A549 (cell line): ENCODE results near the gene SLC7A10. TPM values are rescaled to one million over a fixed set of nuclear protein-coding genes. Genes with fewer than 3 reads are reported as not detected.

Experiments
- ATAC-seq, 2 experiments: fragments of 200-7000 bp in 1 of 2; fragments of >200 bp in 1 of 2; cut with Nextera tagmentation in 1 of 2; cut with Tn5 transposase in 1 of 2; 3 replicates each; pipeline versions ENCODE4 v1.8.0 to v1.9.1; 2018 to 2020; ENCODE audit warnings: mild to moderate bottlenecking in 1 of 2, moderate library complexity in 1 of 2
- CTCF ChIA-PET: fragments of 300-600 bp; sonication (Branson Sonifier 250); formaldehyde crosslinking; extraction: SDS; loops from one replicate; lab custom pipeline; 2021; ENCODE audit warnings: antibody characterized with exemption, inconsistent platforms; lab: Yijun Ruan, JAX
- POLR2A ChIA-PET: fragments of 350-600 bp; formaldehyde crosslinking; extraction: SDS; loops from one replicate; lab custom pipeline; 2021; ENCODE audit warnings: antibody characterized with exemption, inconsistent platforms; lab: Yijun Ruan, JAX
- DNase-seq, 2 experiments: peaks; one replicate each; pipeline versions ENCODE4 v3.0.0 to v3.0.0-alpha.2; 2011 to 2016; ENCODE audit warnings: low read depth in 1 of 2, low spot score in 1 of 2
- FAIRE-seq: peaks from 2 replicates; lab custom pipeline; 2011; peaks lifted over from hg19 to GRCh38; lab: Jason Lieb, UNC
- H3K27ac ChIP-seq, 2 experiments: fragments of >200 bp; sonication (Bioruptor Twin); formaldehyde crosslinking; 3 replicates each; pipeline ENCODE4 v1.5.1; 2016 to 2017
- H3K4me1 ChIP-seq: fragments of >200 bp; sonication (Bioruptor Twin); formaldehyde crosslinking; 3 replicates; pipeline ENCODE4 v1.6.1; 2016
- H3K4me2 ChIP-seq: fragments of >200 bp; sonication (Bioruptor Twin); formaldehyde crosslinking; 3 replicates; pipeline ENCODE4 v1.6.1; 2016
- H3K4me3 ChIP-seq: fragments of >200 bp; sonication (Bioruptor Twin); formaldehyde crosslinking; 3 replicates; pipeline ENCODE4 v1.5.1; 2016
- H3K9me3 ChIP-seq: fragments of >200 bp; sonication (Bioruptor Twin); formaldehyde crosslinking; 3 replicates; pipeline ENCODE4 v1.6.1; 2016
- BHLHE40 ChIP-seq: IDR thresholded peaks from 2 replicates; pipeline ENCODE4 v1.6.1; 2012; ENCODE audit warnings: low read depth, low read length, inconsistent platforms
- CBX2 ChIP-seq: fragments of 200-600 bp; sonication (generic); IDR thresholded peaks from 2 replicates; pipeline ENCODE4 v1.6.1; 2016; ENCODE audit warnings: low read depth, mild to moderate bottlenecking, borderline replicate concordance
- CEBPB ChIP-seq, 2 experiments: fragments of >200 bp in 1 of 2; sonication (Bioruptor Twin) in 1 of 2; formaldehyde crosslinking in 1 of 2; IDR thresholded peaks; 2 replicates each; pipeline ENCODE4 v1.6.1; 2012 to 2016
- EHF ChIP-seq: fragments of 250-450 bp; sonication (Bioruptor Pico); IDR thresholded peaks from 2 replicates; pipeline ENCODE4 v1.5.0; 2020; ENCODE audit warnings: mild to moderate bottlenecking
- EP300 ChIP-seq, 2 experiments: fragments of >200 bp; sonication (Bioruptor Twin); formaldehyde crosslinking; IDR thresholded peaks; 2 replicates in 1 of 2; 3 replicates in 1 of 2; pipeline ENCODE4 v1.6.1; 2016 to 2017
- ESRRA ChIP-seq: fragments of 150-350 bp; IDR thresholded peaks from 2 replicates; pipeline ENCODE4 v1.6.1; 2014; ENCODE audit warnings: mild to moderate bottlenecking, low read length, borderline replicate concordance
- FOSB ChIP-seq: fragments of 250-450 bp; sonication (Bioruptor Pico); IDR thresholded peaks from 2 replicates; pipeline ENCODE4 v1.5.0; 2020; ENCODE audit warnings: mild to moderate bottlenecking, moderate library complexity
- FOSL2 ChIP-seq, 2 experiments: fragments of 450-650 bp in 1 of 2; fragments of >200 bp in 1 of 2; sonication (Bioruptor Twin) in 1 of 2; formaldehyde crosslinking; IDR thresholded peaks; 2 replicates each; pipeline versions ENCODE4 v1.5.0 to v1.6.1; 2016 to 2020; ENCODE audit warnings: mild to moderate bottlenecking in 1 of 2, moderate library complexity in 1 of 2
- FOXS1 ChIP-seq: fragments of 250-450 bp; sonication (Bioruptor Pico); IDR thresholded peaks from 2 replicates; pipeline ENCODE4 v1.5.0; 2020; ENCODE audit warnings: mild to moderate bottlenecking, moderate library complexity
- GATA3 ChIP-seq: IDR thresholded peaks from 2 replicates; pipeline ENCODE4 v1.6.1; 2012; ENCODE audit warnings: borderline replicate concordance
- HDAC2 ChIP-seq: fragments of 200-600 bp; sonication (generic); IDR thresholded peaks from 2 replicates; pipeline ENCODE4 v1.6.1; 2016
- HES2 ChIP-seq: fragments of >200 bp; sonication (Bioruptor Twin); formaldehyde crosslinking; IDR thresholded peaks from 2 replicates; pipeline ENCODE4 v1.6.1; 2016
- HEYL ChIP-seq: fragments of 250-450 bp; sonication (Bioruptor Pico); IDR thresholded peaks from 2 replicates; pipeline ENCODE4 v1.8.0; 2021; ENCODE audit warnings: mild to moderate bottlenecking, moderate library complexity
- HOXB5 ChIP-seq: fragments of 250-450 bp; sonication (Bioruptor Pico); IDR thresholded peaks from 2 replicates; pipeline ENCODE4 v1.5.0; 2020; ENCODE audit warnings: mild to moderate bottlenecking, moderate library complexity
- JUN ChIP-seq, 2 experiments: fragments of >200 bp; sonication (Bioruptor Twin); formaldehyde crosslinking; IDR thresholded peaks; 2 replicates in 1 of 2; 3 replicates in 1 of 2; pipeline ENCODE4 v1.6.1; 2016 to 2017
- KDM1A ChIP-seq: fragments of 200-600 bp; sonication (generic); IDR thresholded peaks from 2 replicates; pipeline ENCODE4 v1.6.1; 2016; ENCODE audit warnings: low read depth, mild to moderate bottlenecking
- KDM5A ChIP-seq: fragments of 200-600 bp; sonication (generic); IDR thresholded peaks from 2 replicates; pipeline ENCODE4 v1.6.1; 2016; ENCODE audit warnings: antibody characterized with exemption, mild to moderate bottlenecking
- MAFK ChIP-seq: fragments of 450-650 bp; IDR thresholded peaks from 2 replicates; pipeline ENCODE4 v1.6.1; 2014; ENCODE audit not compliant: partially characterized antibody
- MYC ChIP-seq: IDR thresholded peaks from 2 replicates; pipeline ENCODE4 v1.6.1; 2012; ENCODE audit warnings: mild to moderate bottlenecking, inconsistent platforms, low read length, improper control_type of control experiment, borderline replicate concordance
- NR3C1 ChIP-seq: fragments of >200 bp; sonication (Bioruptor Twin); formaldehyde crosslinking; IDR thresholded peaks from 3 replicates; pipeline ENCODE4 v1.6.1; 2017
- PBX3 ChIP-seq: IDR thresholded peaks from 2 replicates; pipeline ENCODE4 v1.6.1; 2012
- PHF8 ChIP-seq: fragments of 200-600 bp; sonication (generic); IDR thresholded peaks from 2 replicates; pipeline ENCODE4 v1.6.1; 2016; ENCODE audit warnings: low read depth, mild to moderate bottlenecking, antibody characterized with exemption, moderate library complexity, borderline replicate concordance
- POLR2A ChIP-seq: IDR thresholded peaks from 2 replicates; pipeline ENCODE4 v1.6.1; 2012; ENCODE audit warnings: mild to moderate bottlenecking, low read length
- RAD21 ChIP-seq, 2 experiments: fragments of >200 bp in 1 of 2; sonication (Bioruptor Twin) in 1 of 2; formaldehyde crosslinking in 1 of 2; IDR thresholded peaks in 1 of 2; conservative IDR thresholded peaks in 1 of 2; 2 replicates in 1 of 2; 3 replicates in 1 of 2; pipeline ENCODE4 v1.6.1; 2012 to 2018; ENCODE audit warnings: inconsistent platforms in 1 of 2
- RARB ChIP-seq: fragments of 250-450 bp; sonication (Bioruptor Pico); IDR thresholded peaks from 2 replicates; pipeline ENCODE4 v1.8.0; 2021; ENCODE audit warnings: mild to moderate bottlenecking, moderate library complexity
- RCOR1 ChIP-seq: fragments of 150-350 bp; IDR thresholded peaks from 2 replicates; pipeline ENCODE4 v1.6.1; 2014; ENCODE audit warnings: antibody characterized with exemption, low read length, low read depth
- RFX5 ChIP-seq: fragments of 450-650 bp; IDR thresholded peaks from 2 replicates; pipeline ENCODE4 v1.7.1; 2014; ENCODE audit warnings: antibody characterized with exemption, mild to moderate bottlenecking, moderate library complexity
- SREBF2 ChIP-seq: fragments of 450-650 bp; IDR thresholded peaks from 2 replicates; pipeline ENCODE4 v1.6.1; 2014; ENCODE audit warnings: mild to moderate bottlenecking, moderate library complexity
- USF2 ChIP-seq: fragments of 450-650 bp; IDR thresholded peaks from 2 replicates; pipeline ENCODE4 v1.6.1; 2014; ENCODE audit warnings: antibody characterized with exemption
- ZFP36 ChIP-seq: fragments of 450-650 bp; IDR thresholded peaks from 2 replicates; pipeline ENCODE4 v1.6.1; 2014; ENCODE audit warnings: borderline replicate concordance; ENCODE audit not compliant: partially characterized antibody
- ZNF302 ChIP-seq: fragments of 250-450 bp; sonication (Bioruptor Pico); IDR thresholded peaks from 2 replicates; pipeline ENCODE4 v1.9.0; 2021; ENCODE audit warnings: inconsistent platforms, mild to moderate bottlenecking, moderate library complexity
- ZSCAN20 ChIP-seq: fragments of 250-450 bp; sonication (Bioruptor Pico); IDR thresholded peaks from 2 replicates; pipeline ENCODE4 v1.8.0; 2022; ENCODE audit warnings: mild to moderate bottlenecking, moderate library complexity
- WGBS: methylation state at CpG from one replicate; pipeline ENCODE4 v1.1.6; 2017; ENCODE audit errors: missing lambda C conversion rate; 5-methylcytosine and 5-hydroxymethylcytosine counted together
- polyA plus RNA-seq, 4 experiments: library from polyadenylated mRNA; depleted of rRNA in 3 of 4; stranded (reverse); fragments of >200 nt; fragmentation: RNase III in 1 of 4; extraction: RNeasy Plus Mini Kit Qiagen cat#74134 plus additional on column Dnase treatment in 1 of 4; gene quantifications; 2 replicates in 3 of 4; 3 replicates in 1 of 4; pipeline ENCODE4 v1.2.3, GENCODE V29; 2011 to 2017
- TF ChIP-seq, protein P1 (sequence below): fragments of 150-350 bp; IDR thresholded peaks from 2 replicates; pipeline ENCODE4 v1.6.1; 2014; ENCODE audit warnings: low read depth, mild to moderate bottlenecking, low read length
- TF ChIP-seq, protein P2 (sequence below): fragments of 250-450 bp; sonication (Bioruptor Pico); IDR thresholded peaks from 2 replicates; pipeline ENCODE4 v1.5.0; 2021; ENCODE audit warnings: mild to moderate bottlenecking, moderate library complexity, borderline replicate concordance

The SLC7A10 gene
- polyA plus RNA-seq, 2 of the 4 experiments (the other 2 are of a cell fraction), result 0.05 to 0.26 TPM

- FAIRE-seq (no peak), ATAC-seq (no peak)
- no peak overlapping the region for H3K4me3 ChIP-seq
- H3K9me3 ChIP-seq, result no peaks in the 10 kb centered on the region
- H3K4me2 ChIP-seq, result no peak overlapping the region
- TF ChIP-seq MYC (no peak), HDAC2 (no peak), POLR2A (no peak), KDM5A (no peak), RAD21 (conservative IDR thresholded peaks at IDR 0.05 in 1 of 2, IDR thresholded peaks at IDR 0.05 in 1 of 2) (no peak), ZSCAN20 (no peak), ZNF302 (CRISPR knock-in tag) (no peak), HES2 (no peak), FOXS1 (CRISPR knock-in tag) (no peak), HOXB5 (no peak), FOSB (CRISPR knock-in tag) (no peak), JUN (IDR thresholded peaks at IDR 0.05) (no peak), PHF8 (no peak), SREBF2 (no peak), GATA3 (no peak), EP300 (IDR thresholded peaks at IDR 0.05) (no peak), PBX3 (no peak), CBX2 (no peak)
- TF ChIP-seq, protein P1, sequence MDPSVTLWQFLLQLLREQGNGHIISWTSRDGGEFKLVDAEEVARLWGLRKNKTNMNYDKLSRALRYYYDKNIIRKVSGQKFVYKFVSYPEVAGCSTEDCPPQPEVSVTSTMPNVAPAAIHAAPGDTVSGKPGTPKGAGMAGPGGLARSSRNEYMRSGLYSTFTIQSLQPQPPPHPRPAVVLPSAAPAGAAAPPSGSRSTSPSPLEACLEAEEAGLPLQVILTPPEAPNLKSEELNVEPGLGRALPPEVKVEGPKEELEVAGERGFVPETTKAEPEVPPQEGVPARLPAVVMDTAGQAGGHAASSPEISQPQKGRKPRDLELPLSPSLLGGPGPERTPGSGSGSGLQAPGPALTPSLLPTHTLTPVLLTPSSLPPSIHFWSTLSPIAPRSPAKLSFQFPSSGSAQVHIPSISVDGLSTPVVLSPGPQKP, result no peak
- TF ChIP-seq, protein P2, sequence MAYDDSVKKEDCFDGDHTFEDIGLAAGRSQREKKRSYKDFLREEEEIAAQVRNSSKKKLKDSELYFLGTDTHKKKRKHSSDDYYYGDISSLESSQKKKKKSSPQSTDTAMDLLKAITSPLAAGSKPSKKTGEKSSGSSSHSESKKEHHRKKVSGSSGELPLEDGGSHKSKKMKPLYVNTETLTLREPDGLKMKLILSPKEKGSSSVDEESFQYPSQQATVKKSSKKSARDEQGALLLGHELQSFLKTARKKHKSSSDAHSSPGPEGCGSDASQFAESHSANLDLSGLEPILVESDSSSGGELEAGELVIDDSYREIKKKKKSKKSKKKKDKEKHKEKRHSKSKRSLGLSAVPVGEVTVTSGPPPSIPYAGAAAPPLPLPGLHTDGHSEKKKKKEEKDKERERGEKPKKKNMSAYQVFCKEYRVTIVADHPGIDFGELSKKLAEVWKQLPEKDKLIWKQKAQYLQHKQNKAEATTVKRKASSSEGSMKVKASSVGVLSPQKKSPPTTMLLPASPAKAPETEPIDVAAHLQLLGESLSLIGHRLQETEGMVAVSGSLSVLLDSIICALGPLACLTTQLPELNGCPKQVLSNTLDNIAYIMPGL (CRISPR knock-in tag), result no peak
- TF ChIP-seq, all 56 proteins: peak for 0
- WGBS, result 87% methylated on average over 1 of the region's 1 CpG
- POLR2A ChIA-PET, result interaction anchor here (1.3 kb wide), 1 partner anchor 32 kb away, joined by 6 read pairs; the partner anchor contains the start of gene CEBPA
- Histone ChIP-seq H3K27ac (no peak overlapping the region), H3K4me1 (peaks cover 24% of the 10 kb centered on the region)
- CTCF ChIA-PET, result interaction anchor here (0.9 to 7.0 kb wide), 11 partner anchors 9 to 136 kb away, joined by 3 to 35 read pairs (median 8); partner anchors contain the start of gene CEBPA
- DNase-seq, result no peak
These were observed 45.1 kb upstream of the SLC7A10 start for GRCh38 chr19:33270769-33271168.

- no peak overlapping the region for H3K4me3 ChIP-seq
- H3K27ac ChIP-seq, result no peak overlapping the region
- ChIA-PET POLR2A (interaction anchor here (0.9 kb wide), 1 partner anchor 33 kb away, joined by 3 read pairs; the partner anchor contains the start of gene CEBPA), CTCF (interaction anchor here (1.3 to 7.0 kb wide), 8 partner anchors 9 to 147 kb away, joined by 3 to 44 read pairs (median 24); partner anchors contain the start of gene CEBPA)
- FAIRE-seq, result no peak
- DNase-seq, result no peak
- H3K9me3 ChIP-seq, result no peaks in the 10 kb centered on the region
- TF ChIP-seq RFX5, result no peak
- no peak for TF ChIP-seq USF2
- TF ChIP-seq HEYL (CRISPR knock-in tag), result no peak
- no peak for TF ChIP-seq CEBPB (IDR thresholded peaks at IDR 0.05)
- TF ChIP-seq HES2, result no peak
- TF ChIP-seq FOSL2 (IDR thresholded peaks at IDR 0.05), result no peak
- no peak for TF ChIP-seq FOSL2 (CRISPR knock-in tag; IDR thresholded peaks at IDR 0.05)
- TF ChIP-seq RCOR1, result no peak
- no peak for TF ChIP-seq BHLHE40
- TF ChIP-seq NR3C1, result no peak
- no peak for TF ChIP-seq MAFK
- no peak for TF ChIP-seq RARB (CRISPR knock-in tag)
- no peak for TF ChIP-seq ZSCAN20
- no peak for TF ChIP-seq ZNF302 (CRISPR knock-in tag)
- TF ChIP-seq KDM1A, result no peak
- no peak for TF ChIP-seq ZFP36
- TF ChIP-seq EHF (CRISPR knock-in tag), result no peak
- TF ChIP-seq ESRRA, result no peak
- TF ChIP-seq RAD21 (conservative IDR thresholded peaks at IDR 0.05 in 1 of 2, IDR thresholded peaks at IDR 0.05 in 1 of 2), result no peak
- TF ChIP-seq, all 56 proteins: peak for 0
- ATAC-seq, result no peak
- Histone ChIP-seq H3K4me2 (no peak overlapping the region), H3K4me1 (peaks cover 7% of the 10 kb centered on the region)
- WGBS, result 70% methylated on average over 10 of the region's 10 CpGs
These were observed 43.4 kb upstream of the SLC7A10 start for GRCh38 chr19:33269016-33269415.
